Panc1 (cell line): ENCODE data around the gene PRUNE2. TPM values are rescaled to one million over a fixed set of nuclear protein-coding genes. Genes with fewer than 3 reads are reported as not detected.

Experiments used
- ATAC-seq: fragments of 200-7000 bp; cut with Tn5 transposase; 2 replicates; pipeline ENCODE4 v1.9.1; 2020; ENCODE audit warnings: mild to moderate bottlenecking, moderate library complexity
- BruUV-seq: library from RNA; stranded (reverse); fragments of 400-500 nt; replicated peaks from 2 replicates; lab custom pipeline; 2021; lab: Mats Ljungman, UMichigan
- CTCF ChIA-PET: fragments of 300-600 bp; sonication (Branson Sonifier 250); formaldehyde crosslinking; loops from one replicate; lab custom pipeline; 2022; ENCODE audit warnings: antibody characterized with exemption; lab: Charles Lee
- POLR2A ChIA-PET: fragments of 300-600 bp; sonication (Branson Sonifier 250); formaldehyde crosslinking; loops from one replicate; lab custom pipeline; 2022; ENCODE audit warnings: antibody characterized with exemption; lab: Charles Lee
- DNase-seq: peaks from one replicate; pipeline ENCODE4 v3.0.0-alpha.2; 2010; ENCODE audit warnings: low read depth, low spot score
- H3K27ac ChIP-seq: 2 replicates; pipeline ENCODE4 v1.5.1; 2011; ENCODE audit warnings: mild to moderate bottlenecking, low read length, inconsistent platforms
- H3K27me3 ChIP-seq: fragments of 200-500 bp; sonication (Bioruptor generic); 2 replicates; pipeline ENCODE4 v1.6.0; 2014; ENCODE audit warnings: low read length, inconsistent platforms; ENCODE audit not compliant: control insufficient read depth, insufficient read depth
- H3K36me3 ChIP-seq: fragments of 200-500 bp; sonication (Bioruptor generic); 2 replicates; pipeline ENCODE4 v1.5.1; 2014; ENCODE audit warnings: inconsistent platforms, mild to moderate bottlenecking, low read length, moderate library complexity; ENCODE audit not compliant: control insufficient read depth, insufficient read depth
- H3K4me1 ChIP-seq: 2 replicates; pipeline ENCODE4 v1.5.1; 2011; ENCODE audit warnings: inconsistent platforms, mild to moderate bottlenecking, low read length, moderate library complexity; ENCODE audit not compliant: control insufficient read depth, insufficient read depth
- H3K4me3 ChIP-seq, 2 experiments: 2 replicates each; pipeline ENCODE4 v1.5.1; 2011 to 2012; ENCODE audit warnings: low read depth in 2 of 2, low read length in 2 of 2, mild to moderate bottlenecking in 2 of 2, inconsistent platforms in 1 of 2, moderate library complexity in 1 of 2
- H3K9me3 ChIP-seq: fragments of 200-500 bp; sonication (Bioruptor generic); 2 replicates; pipeline ENCODE4 v1.5.1; 2014; ENCODE audit warnings: low read depth, mild to moderate bottlenecking, inconsistent platforms, low read length, moderate library complexity; ENCODE audit not compliant: control insufficient read depth, insufficient read depth
- CTCF ChIP-seq: fragments of 450-650 bp; IDR thresholded peaks from 2 replicates; pipeline ENCODE4 v1.5.1; 2017; ENCODE audit warnings: mild to moderate bottlenecking
- POLR2AphosphoS5 ChIP-seq: IDR thresholded peaks from 2 replicates; pipeline ENCODE4 v1.6.1; 2012; ENCODE audit warnings: mild to moderate bottlenecking, low read depth, low read length, moderate library complexity
- REST ChIP-seq, 2 experiments: IDR thresholded peaks; 2 replicates each; pipeline ENCODE4 v1.6.1; 2011 to 2012; ENCODE audit warnings: low read depth in 2 of 2, control low read depth in 1 of 2, low read length in 1 of 2, mild to moderate bottlenecking in 1 of 2, moderate library complexity in 1 of 2; ENCODE audit not compliant: insufficient read depth in 1 of 2
- SIN3A ChIP-seq: IDR thresholded peaks from 2 replicates; pipeline ENCODE4 v1.6.1; 2012; ENCODE audit warnings: low read depth, mild to moderate bottlenecking, low read length, moderate library complexity, borderline replicate concordance; ENCODE audit not compliant: insufficient read depth
- TCF7L2 ChIP-seq: IDR thresholded peaks from 2 replicates; pipeline ENCODE4 v1.6.1; 2011; ENCODE audit warnings: mild to moderate bottlenecking, low read depth, low read length, inconsistent platforms
- in situ Hi-C: cut with HindIII; loops from 2 replicates; pipeline ENCODE4 v1.10.0; 2016; ENCODE audit warnings: low sequenced_read_pairs, low pct_unique_long_range_greater_than_20kb
- intact Hi-C: fragments of 100-400 bp; cut with micrococcal nuclease; formaldehyde crosslinking; loops from one replicate; pipeline ENCODE4 v1.10.0; 2022; ENCODE audit not compliant: unreplicated experiment
- total RNA-seq: library from RNA; stranded (reverse); gene quantifications from one replicate; pipeline ENCODE4 v1.2.1, GENCODE V29; 2021; ENCODE audit not compliant: unreplicated experiment

Gene PRUNE2
- total RNA-seq, 1 experiment from 2014 or later, result 0.18 TPM

GRCh38 chr9:76684213-76684612 is 221.7 kb downstream of the PRUNE2 start:
- ATAC-seq, result no peak
- Histone ChIP-seq H3K9me3 (no peaks in the 10 kb centered on the region), H3K4me1 (no peaks in the 10 kb centered on the region), H3K27me3 (no peaks in the 10 kb centered on the region), H3K27ac (no peak overlapping the region), H3K36me3 (no peaks in the 10 kb centered on the region), H3K4me3 (no peak overlapping the region)
- no peak for DNase-seq
- CTCF ChIA-PET, result no interaction called here
- in situ Hi-C loops (no loop called here), intact Hi-C loops (no loop called here)
- BruUV-seq, result no TSS peak
- POLR2A ChIA-PET, result no interaction called here
- TF ChIP-seq CTCF (no peak), POLR2AphosphoS5 (no peak), SIN3A (no peak), REST (IDR thresholded peaks at IDR 0.05; ENCODE audit: insufficient read depth in 1 of 2, low read depth in 2 of 2, low read length in 1 of 2) (no peak), TCF7L2 (no peak)

- intact Hi-C loops, result no loop called here
- TF ChIP-seq CTCF (no peak), POLR2AphosphoS5 (no peak), REST (IDR thresholded peaks at IDR 0.05; ENCODE audit: insufficient read depth in 1 of 2, low read depth in 2 of 2, low read length in 1 of 2) (no peak), SIN3A (no peak), TCF7L2 (no peak)
- ATAC-seq (no peak), DNase-seq (no peak)
- Histone ChIP-seq H3K4me1 (no peaks in the 10 kb centered on the region), H3K36me3 (no peaks in the 10 kb centered on the region), H3K27ac (no peak overlapping the region), H3K4me3 (no peak overlapping the region), H3K27me3 (no peaks in the 10 kb centered on the region), H3K9me3 (no peaks in the 10 kb centered on the region)
- BruUV-seq, result no TSS peak
- in situ Hi-C loops, result no loop called here
- ChIA-PET POLR2A (no interaction called here), CTCF (no interaction called here)
These were observed 224.4 kb downstream of the PRUNE2 start for GRCh38 chr9:76681556-76681955.
